Prostate gland (tissue), 2 donors: Measurements from ENCODE around the gene CHD5.

ENCODE experiments used
- CTCF ChIP-seq, 4 experiments: fragments of 200-600 bp in 2 of 4; fragments of 450-650 bp in 2 of 4; sonication (generic) in 2 of 4; IDR thresholded peaks; 1 replicate in 3 of 4; 2 replicates in 1 of 4; pipeline ENCODE4 v1.5.1; 2016 to 2019; ENCODE audit warnings: antibody characterized with exemption in 4 of 4, mild to moderate bottlenecking in 2 of 4, moderate library complexity in 2 of 4
- POLR2A ChIP-seq: fragments of 450-650 bp; IDR thresholded peaks from one replicate; pipeline ENCODE4 v1.6.1; 2016; ENCODE audit warnings: antibody characterized with exemption, mild to moderate bottlenecking

DNA sequence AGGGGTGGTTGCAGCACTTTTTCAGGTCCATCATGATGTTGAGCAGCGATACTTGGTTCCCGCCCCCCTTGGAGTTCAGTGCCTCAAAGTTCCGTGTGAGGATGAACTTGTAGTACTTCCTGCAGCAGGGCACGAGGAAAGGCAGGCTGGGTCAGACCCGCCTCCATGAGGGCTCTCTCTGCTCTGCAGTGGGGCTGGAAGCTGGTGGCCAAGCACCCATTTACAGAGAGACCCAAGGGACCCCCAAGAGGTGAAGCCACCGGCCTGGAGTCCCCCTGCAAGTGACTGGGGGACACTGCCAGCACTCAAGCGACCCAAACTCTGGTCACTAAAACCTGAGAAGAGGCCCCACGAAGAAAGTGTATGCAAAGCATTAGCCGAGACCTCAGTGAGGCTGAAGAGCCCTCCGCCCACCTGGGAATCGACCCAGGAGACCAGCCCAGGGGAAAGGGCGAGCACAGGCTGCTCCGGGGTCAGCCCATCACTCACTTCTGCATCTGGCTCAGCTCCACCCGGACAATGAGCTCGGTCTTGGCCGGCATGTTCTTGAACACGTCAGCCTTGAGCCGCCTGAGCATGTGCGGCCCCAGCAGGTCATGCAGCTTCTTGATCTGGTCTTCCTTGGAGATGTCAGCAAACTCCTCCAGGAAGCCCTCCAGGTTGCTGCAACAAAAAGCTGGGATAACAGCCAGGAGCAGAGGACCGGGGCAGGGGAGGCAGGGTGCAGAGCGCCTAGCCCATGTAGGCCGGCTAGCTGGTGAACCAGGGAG, 45.2 kb downstream of the CHD5 start:
- TF ChIP-seq CTCF (IDR thresholded peaks at IDR 0.05) (no peak), POLR2A (no peak)
